GM19372 (cell line): Measurements from ENCODE around the gene ERICH6B.
"Not testable (repeated sequence)": the region's sequence is repeated elsewhere in the genome, so short reads cannot be mapped to it uniquely, and the experiment has no call there.

Source experiments
- ATAC-seq: cut with Tn5 transposase; IDR thresholded peaks from one replicate; pipeline ENCODE4 v1.9.1; 2021; ENCODE audit warnings: mild to moderate bottlenecking, low read depth, moderate library complexity; ENCODE audit not compliant: unreplicated experiment

ERICH6B gene

GRCh38 chr13:45615501-45616101 lies at the start of gene ERICH6B:
Gene ERICH6B (minus strand): TSS chr13:45615739. CDS start chr13:45597005, 18,734 bp downstream.
- ATAC-seq, result no peak

- not testable (repeated sequence) for ATAC-seq
Observed at GRCh38 chr13:45662903-45663302, 47.4 kb upstream of the ERICH6B start.

GRCh38 chr13:45662162-45662561 lies 46.6 kb upstream of the ERICH6B start:
- ATAC-seq, result no peak

- ATAC-seq, result not testable (repeated sequence)
Observed at GRCh38 chr13:45660458-45660857, 44.9 kb upstream of the ERICH6B start.

- ATAC-seq, result no peak
Observed at GRCh38 chr13:45659536-45659935, 44.0 kb upstream of the ERICH6B start.

GRCh38 chr13:45658586-45659235 lies 43.2 kb upstream of the ERICH6B start:
- ATAC-seq, result no peak

- ATAC-seq, result no peak
Observed at GRCh38 chr13:45654633-45655349, 39.3 kb upstream of the ERICH6B start.

GRCh38 chr13:45645263-45645662 lies 29.7 kb upstream of the ERICH6B start:
- not testable (repeated sequence) for ATAC-seq

GRCh38 chr13:45642159-45642558 lies 26.6 kb upstream of the ERICH6B start:
- ATAC-seq, result not testable (repeated sequence)

- not testable (repeated sequence) for ATAC-seq
Observed at GRCh38 chr13:45635291-45635690, 19.8 kb upstream of the ERICH6B start.

GRCh38 chr13:45630791-45631190 lies 15.3 kb upstream of the ERICH6B start:
- ATAC-seq, result no peak

- no peak for ATAC-seq
Observed at GRCh38 chr13:45629940-45630339, 14.4 kb upstream of the ERICH6B start.

GRCh38 chr13:45628094-45628493 lies 12.6 kb upstream of the ERICH6B start:
- no peak for ATAC-seq

GRCh38 chr13:45627656-45628055 lies 12.1 kb upstream of the ERICH6B start:
- ATAC-seq, result no peak

- ATAC-seq, result no peak
Observed at GRCh38 chr13:45626731-45627374, 11.3 kb upstream of the ERICH6B start.

GRCh38 chr13:45623516-45624090 lies 8.1 kb upstream of the ERICH6B start:
- no peak for ATAC-seq

- no peak for ATAC-seq
Observed at GRCh38 chr13:45621950-45622349, 6.4 kb upstream of the ERICH6B start.

- no peak for ATAC-seq
Observed at GRCh38 chr13:45607931-45608330, 7.6 kb downstream of the ERICH6B start.

GRCh38 chr13:45604892-45605291 lies 10.6 kb downstream of the ERICH6B start:
- no peak for ATAC-seq

- ATAC-seq, result no peak
Observed at GRCh38 chr13:45603338-45603737, 12.2 kb downstream of the ERICH6B start.
